GM18526 (cell line): ENCODE measurements around the gene FOXN4.

Source experiments
- POLR2A ChIP-seq: IDR thresholded peaks from 3 replicates; pipeline ENCODE4 v1.6.1; 2011; ENCODE audit not compliant: insufficient read length; ENCODE audit errors: extremely low read depth

The FOXN4 gene

DNA sequence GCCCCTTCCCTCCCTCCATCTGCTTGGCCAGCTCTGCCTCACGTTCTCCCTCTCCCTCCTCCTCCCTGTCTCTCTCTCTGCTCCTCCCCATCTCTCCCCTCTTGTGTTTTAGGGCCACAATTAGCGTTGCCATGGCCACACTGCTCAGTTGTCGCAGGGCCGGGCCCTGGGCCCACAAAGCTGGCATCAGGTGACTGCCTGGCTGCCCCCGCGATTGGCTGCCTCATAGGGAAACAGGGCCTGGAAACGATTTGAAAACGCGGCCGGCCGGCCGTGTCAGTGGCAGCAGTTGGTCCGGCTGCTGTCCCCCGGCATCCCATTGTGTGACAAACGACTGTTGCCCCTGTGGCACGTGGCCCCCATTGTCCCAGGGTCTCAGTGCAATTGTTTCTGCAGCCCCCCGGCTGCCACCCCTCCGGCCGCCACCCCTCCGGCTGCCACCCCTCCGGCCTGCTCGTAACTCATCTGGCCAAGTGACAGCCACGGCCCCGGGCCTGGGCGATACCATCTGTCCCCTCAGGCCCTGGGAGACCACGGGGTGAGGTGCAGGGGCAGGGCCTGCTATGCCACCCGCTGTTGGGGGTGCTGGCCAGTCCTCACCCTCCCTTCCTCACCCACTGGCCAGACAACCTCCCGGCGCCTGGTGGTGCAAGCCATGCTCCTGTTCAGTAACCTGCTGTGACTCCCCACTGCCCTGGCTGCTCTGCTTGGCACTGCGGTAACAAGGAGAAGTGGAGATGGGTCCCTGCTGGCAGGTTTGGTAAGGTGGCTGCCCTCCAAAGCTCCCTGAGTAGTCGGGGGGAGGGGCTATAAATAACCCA is 17.4 kb downstream of the FOXN4 start:
- no peak for TF ChIP-seq POLR2A

GRCh38 chr12:109291117-109291516 is 18.0 kb downstream of the FOXN4 start:
- no peak for TF ChIP-seq POLR2A

DNA sequence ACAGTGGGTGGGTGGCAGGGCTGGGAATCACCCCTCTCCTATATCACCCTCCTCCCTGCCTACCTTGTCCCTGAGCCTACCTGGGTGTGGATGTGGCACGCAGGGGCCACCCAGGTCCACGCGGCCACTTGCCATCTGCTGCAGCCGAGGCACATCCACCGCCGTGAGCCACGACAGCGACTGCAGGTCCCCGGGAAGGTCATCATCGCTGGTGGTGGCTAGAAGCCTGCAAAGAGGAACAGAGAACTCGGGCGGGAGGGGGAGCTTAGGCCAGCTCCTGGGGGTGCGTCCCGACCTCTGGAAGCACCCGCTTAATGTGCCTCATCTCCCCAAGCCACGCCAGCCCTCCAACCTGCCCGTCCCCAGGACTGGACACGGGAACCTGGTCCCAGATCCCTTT is 19.0 kb downstream of the FOXN4 start:
- TF ChIP-seq POLR2A: no peak

DNA sequence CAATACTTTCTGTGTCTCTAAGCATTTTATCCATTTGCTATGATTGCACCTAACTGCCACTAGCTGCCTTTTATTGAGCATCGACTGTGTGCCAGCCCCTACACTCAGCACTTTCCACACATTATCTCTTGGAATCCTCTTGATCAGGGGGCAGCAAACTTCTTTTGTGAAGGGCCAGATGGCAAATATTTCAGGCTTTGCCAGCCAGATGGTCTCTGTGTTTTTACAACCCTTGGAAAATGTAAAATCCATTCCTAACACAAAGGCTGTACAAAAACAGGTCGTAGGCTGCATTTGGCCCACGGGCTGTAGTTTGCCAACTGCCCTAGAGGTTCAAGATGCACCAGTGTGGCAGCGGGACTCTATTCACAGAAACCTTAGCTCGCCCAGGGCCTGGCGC is 19.5 kb downstream of the FOXN4 start:
- no peak for TF ChIP-seq POLR2A

- no peak for TF ChIP-seq POLR2A
These were observed 20.1 kb downstream of the FOXN4 start for GRCh38 chr12:109289004-109289403.

GRCh38 chr12:109288571-109288970 is 20.5 kb downstream of the FOXN4 start:
- no peak for TF ChIP-seq POLR2A

DNA sequence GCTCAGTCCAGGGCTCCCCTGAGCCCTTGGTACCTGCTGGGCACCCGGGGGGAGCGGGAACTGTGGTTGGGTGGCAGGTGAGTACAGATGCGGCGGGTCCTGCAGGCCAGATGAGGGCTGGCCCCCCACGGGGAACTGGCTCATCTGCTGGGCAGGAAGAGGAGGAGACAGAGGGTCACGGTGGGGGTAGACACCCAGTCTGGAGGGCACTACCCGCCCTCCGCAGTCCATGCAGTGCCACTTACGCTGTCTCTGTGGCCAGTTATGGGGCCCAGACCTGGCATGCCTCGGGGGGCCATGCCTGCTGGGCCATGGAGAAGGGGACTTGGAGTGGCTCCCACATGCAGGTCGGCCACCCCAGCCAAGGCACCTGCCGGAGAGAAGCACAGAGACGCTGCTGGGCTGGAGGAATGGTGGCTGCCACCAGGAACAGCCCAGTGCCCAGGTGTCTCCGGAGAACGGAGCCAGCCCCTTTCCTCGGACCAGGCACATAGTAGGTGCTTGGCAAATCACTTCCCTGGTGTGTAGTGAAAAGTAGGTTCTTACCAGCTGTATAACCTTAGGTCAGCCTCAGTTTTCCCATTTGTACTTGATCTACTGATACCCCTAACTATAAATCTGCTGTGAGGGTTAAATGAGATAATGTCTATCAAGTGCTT is 21.1 kb downstream of the FOXN4 start:
- no peak for TF ChIP-seq POLR2A

DNA sequence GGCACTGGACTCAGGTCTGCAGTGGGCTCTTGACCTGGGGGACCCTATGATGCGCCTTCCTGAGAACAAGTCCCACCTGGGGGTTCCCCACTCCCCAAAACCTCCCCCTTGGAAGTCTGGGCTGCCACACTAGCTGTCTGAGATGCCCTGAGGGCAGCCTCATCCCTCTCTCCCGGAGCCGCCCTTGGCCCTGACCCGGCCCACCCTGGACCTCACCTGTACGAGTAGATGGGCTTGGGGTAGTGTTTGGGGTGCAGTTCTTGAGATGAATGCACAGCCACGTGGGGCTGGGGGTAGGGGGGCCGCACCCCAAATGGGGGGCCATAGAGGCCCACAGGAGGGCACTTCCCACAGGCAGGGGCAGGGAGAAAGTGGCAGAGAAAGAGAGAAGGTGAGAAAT is 21.9 kb downstream of the FOXN4 start:
- TF ChIP-seq POLR2A: no peak

- no peak for TF ChIP-seq POLR2A
These were observed 22.4 kb downstream of the FOXN4 start for GRCh38 chr12:109286652-109287051.

DNA sequence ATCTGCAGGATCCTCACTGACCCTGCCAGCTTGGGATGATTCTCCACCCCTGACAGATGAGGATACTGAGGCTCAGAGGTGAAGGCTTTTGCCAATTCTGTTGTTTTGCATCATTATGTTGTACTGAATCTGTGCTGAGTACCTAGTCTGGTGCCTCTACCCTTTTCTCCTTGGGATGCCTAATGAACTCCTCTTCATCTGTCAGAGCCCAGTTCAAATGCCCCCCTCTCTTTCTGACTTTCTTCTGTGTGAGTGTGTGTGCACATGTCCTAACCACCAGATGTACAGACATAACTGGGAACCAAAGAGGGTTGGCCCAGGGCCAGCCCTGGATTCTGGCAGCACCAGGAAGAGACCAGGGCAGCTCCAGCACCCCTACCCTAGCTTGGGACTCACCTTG is 22.8 kb downstream of the FOXN4 start:
- no peak for TF ChIP-seq POLR2A

DNA sequence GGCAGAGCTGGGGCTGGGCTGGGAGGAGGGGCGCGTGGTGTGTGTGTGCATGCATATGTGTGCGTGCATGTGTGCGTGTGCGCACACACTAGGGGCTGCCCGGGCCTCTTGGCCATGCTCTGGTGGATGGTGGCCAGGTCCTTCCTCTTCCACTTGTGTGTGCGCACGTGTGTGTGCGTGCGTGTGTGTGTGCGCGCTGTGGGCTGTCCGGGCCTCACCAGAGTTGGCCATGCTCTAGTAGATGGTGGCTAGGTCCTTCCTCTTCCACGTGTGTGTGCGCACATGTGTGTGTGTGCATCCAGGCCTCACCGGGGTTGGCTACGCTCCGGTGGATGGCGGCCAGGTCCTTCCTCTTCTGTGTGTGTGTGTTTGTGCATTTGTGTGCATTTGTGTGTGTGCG is 24.7 kb downstream of the FOXN4 start:
- TF ChIP-seq POLR2A: no peak

- TF ChIP-seq POLR2A: no peak
These were observed 27.6 kb downstream of the FOXN4 start for GRCh38 chr12:109281452-109281851.

- TF ChIP-seq POLR2A: no peak
These were observed 29.6 kb downstream of the FOXN4 start for GRCh38 chr12:109279525-109279924.

GRCh38 chr12:109278912-109279311 is 30.2 kb downstream of the FOXN4 start:
- no peak for TF ChIP-seq POLR2A

DNA sequence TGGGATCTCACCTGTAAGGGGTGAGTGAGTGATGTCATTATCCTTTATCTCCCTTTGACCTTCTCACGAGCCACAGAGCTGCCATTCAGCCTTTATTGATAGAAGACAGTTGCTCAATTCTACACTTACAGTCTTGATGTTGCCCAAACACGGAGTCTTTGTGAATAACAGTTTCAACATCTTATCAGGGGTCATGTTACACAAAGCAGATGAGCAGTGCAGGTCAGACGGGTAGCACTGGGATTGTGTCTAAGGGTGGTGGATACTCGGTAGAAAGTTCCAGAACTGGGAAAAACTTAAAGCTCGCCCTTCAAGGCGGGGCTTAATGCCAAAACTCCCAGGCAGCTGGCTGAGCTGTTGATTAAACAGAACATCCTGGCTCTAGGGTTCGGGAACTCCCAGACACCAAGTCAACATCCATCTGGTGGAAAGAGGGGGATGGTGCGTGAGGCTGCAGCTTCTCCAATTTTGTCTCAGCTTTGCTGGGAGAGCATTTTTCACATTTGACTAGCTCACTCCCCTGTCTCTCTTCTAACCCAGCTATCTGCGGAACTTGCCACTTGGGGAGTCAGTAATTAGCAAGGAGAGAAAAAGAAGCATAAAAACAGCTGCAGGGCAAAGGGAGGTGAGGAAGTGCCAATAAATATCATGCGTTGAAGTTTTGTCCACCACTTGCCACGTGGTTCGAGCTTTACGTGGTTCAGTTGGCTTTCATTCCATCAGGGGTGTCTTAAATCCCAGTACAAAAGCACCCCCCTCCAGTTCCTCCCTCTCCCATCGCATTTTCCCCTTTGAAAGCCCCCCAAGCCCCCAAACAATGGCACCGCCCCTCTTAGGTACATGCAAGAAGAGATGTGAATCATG is 31.0 kb downstream of the FOXN4 start:
- TF ChIP-seq POLR2A: no peak
